Endothelial cell of hepatic sinusoid (primary cell): ENCODE data around the gene IL6R.
"Not testable (repeated sequence)": the region's sequence is repeated elsewhere in the genome, so short reads cannot be mapped to it uniquely, and the experiment has no call there.

Experiments used
- in situ Hi-C: cut with HindIII; loops from 2 replicates; pipeline ENCODE4 v1.10.0; 2017; ENCODE audit warnings: low sequenced_read_pairs

Gene IL6R

GRCh38 chr1:154405747-154406571 lies 816 bp downstream of the IL6R start:
- in situ Hi-C loops = no loop called here

GRCh38 chr1:154406572-154406879 lies 1.4 kb downstream of the IL6R start:
- in situ Hi-C loops = no loop called here

GRCh38 chr1:154406886-154407197 lies 1.7 kb downstream of the IL6R start:
- in situ Hi-C loops = no loop called here

GRCh38 chr1:154407198-154408091 lies 2.3 kb downstream of the IL6R start:
- in situ Hi-C loops = no loop called here

- in situ Hi-C loops = no loop called here
These were observed 3.1 kb downstream of the IL6R start for GRCh38 chr1:154408174-154408777.

GRCh38 chr1:154410185-154410827 lies 5.2 kb downstream of the IL6R start:
- in situ Hi-C loops = no loop called here

GRCh38 chr1:154411525-154411924 lies 6.4 kb downstream of the IL6R start:
- in situ Hi-C loops = no loop called here

- in situ Hi-C loops = no loop called here
These were observed 8.1 kb downstream of the IL6R start for GRCh38 chr1:154413177-154413783.

- in situ Hi-C loops = no loop called here
These were observed 9.5 kb downstream of the IL6R start for GRCh38 chr1:154414606-154415005.

- in situ Hi-C loops = no loop called here
These were observed 11.6 kb downstream of the IL6R start for GRCh38 chr1:154416471-154417337.

GRCh38 chr1:154417338-154417608 lies 12.1 kb downstream of the IL6R start:
- in situ Hi-C loops = no loop called here

GRCh38 chr1:154418062-154418921 lies 13.1 kb downstream of the IL6R start:
- in situ Hi-C loops = no loop called here

- in situ Hi-C loops = no loop called here
These were observed 13.9 kb downstream of the IL6R start for GRCh38 chr1:154418923-154419619.

- in situ Hi-C loops = no loop called here
These were observed 14.8 kb downstream of the IL6R start for GRCh38 chr1:154419620-154420571.

- in situ Hi-C loops = no loop called here
These were observed 16.1 kb downstream of the IL6R start for GRCh38 chr1:154420961-154421924.

GRCh38 chr1:154422049-154422448 lies 16.9 kb downstream of the IL6R start:
- in situ Hi-C loops = not testable (repeated sequence)
